HK-2 (cell line): ENCODE results near the gene UTF1.
A peak's percentile ranks its signal among the peaks of the same experiment; 100 is the strongest.

Experiments used
- DNase-seq: peaks from one replicate; pipeline ENCODE4 v3.0.0-alpha.2; 2018; ENCODE audit not compliant: unreplicated experiment

The UTF1 gene

GRCh38 chr10:133247681-133248333 is 17.8 kb downstream of the UTF1 start:
- DNase-seq = no peak

GRCh38 chr10:133248334-133248715 is 18.3 kb downstream of the UTF1 start:
- no peak for DNase-seq

GRCh38 chr10:133249094-133249780 is 19.2 kb downstream of the UTF1 start:
- DNase-seq = no peak

- no peak for DNase-seq
Measured at GRCh38 chr10:133249975-133250754, 20.1 kb downstream of the UTF1 start.

GRCh38 chr10:133251388-133252222 is 21.6 kb downstream of the UTF1 start:
- DNase-seq = no peak

GRCh38 chr10:133252223-133252552 is 22.2 kb downstream of the UTF1 start:
- DNase-seq = no peak

- no peak for DNase-seq
Measured at GRCh38 chr10:133253361-133253955, 23.4 kb downstream of the UTF1 start.

- no peak for DNase-seq
Measured at GRCh38 chr10:133254421-133255120, 24.6 kb downstream of the UTF1 start.

GRCh38 chr10:133255323-133255722 is 25.3 kb downstream of the UTF1 start:
- no peak for DNase-seq

- no peak for DNase-seq
Measured at GRCh38 chr10:133257489-133258065, 27.6 kb downstream of the UTF1 start.

GRCh38 chr10:133258066-133258817 is 28.2 kb downstream of the UTF1 start:
- no peak for DNase-seq

GRCh38 chr10:133258818-133259601 is 29.0 kb downstream of the UTF1 start:
- DNase-seq = peak; percentile 96

GRCh38 chr10:133259602-133259989 is 29.6 kb downstream of the UTF1 start:
- DNase-seq = no peak

GRCh38 chr10:133260895-133261725 is 31.1 kb downstream of the UTF1 start:
- DNase-seq = peak; percentile 54

- DNase-seq = peak; percentile 91
Measured at GRCh38 chr10:133261726-133262325, 31.8 kb downstream of the UTF1 start.

- DNase-seq = no peak
Measured at GRCh38 chr10:133262696-133263095, 32.7 kb downstream of the UTF1 start.

GRCh38 chr10:133263674-133264073 is 33.7 kb downstream of the UTF1 start:
- DNase-seq = no peak

- DNase-seq = no peak
Measured at GRCh38 chr10:133264461-133264860, 34.4 kb downstream of the UTF1 start.
